Amniotic epithelial cell (primary cell): ENCODE results near the gene PRDM16.

Source experiments
- DNase-seq: peaks from one replicate; pipeline ENCODE4 v3.0.0-alpha.2; 2010; ENCODE audit warnings: low read depth

The PRDM16 gene

GRCh38 chr1:3475839-3476573, 407.0 kb downstream of the PRDM16 start:
- DNase-seq: no peak

DNA sequence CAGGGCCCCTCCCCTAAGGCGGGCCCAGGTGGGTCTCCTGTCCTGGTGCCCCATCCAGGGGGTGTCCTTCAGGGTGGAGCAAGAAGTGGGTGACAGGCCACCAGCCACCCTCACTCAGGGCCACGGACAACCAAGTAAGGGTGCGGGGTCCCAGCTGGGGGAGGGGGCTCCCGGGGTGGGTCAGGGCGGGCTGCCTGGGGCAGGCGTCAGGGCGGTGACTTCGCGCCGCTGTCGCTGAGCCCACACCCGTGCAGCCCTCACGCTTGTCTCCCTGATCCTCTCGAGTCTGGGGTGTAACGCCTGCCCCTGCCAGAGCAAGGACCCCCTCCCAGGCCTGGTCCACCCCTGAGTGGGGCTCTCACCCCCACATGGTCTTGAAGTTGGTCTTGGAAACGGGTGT, 407.7 kb downstream of the PRDM16 start:
- DNase-seq: no peak

DNA sequence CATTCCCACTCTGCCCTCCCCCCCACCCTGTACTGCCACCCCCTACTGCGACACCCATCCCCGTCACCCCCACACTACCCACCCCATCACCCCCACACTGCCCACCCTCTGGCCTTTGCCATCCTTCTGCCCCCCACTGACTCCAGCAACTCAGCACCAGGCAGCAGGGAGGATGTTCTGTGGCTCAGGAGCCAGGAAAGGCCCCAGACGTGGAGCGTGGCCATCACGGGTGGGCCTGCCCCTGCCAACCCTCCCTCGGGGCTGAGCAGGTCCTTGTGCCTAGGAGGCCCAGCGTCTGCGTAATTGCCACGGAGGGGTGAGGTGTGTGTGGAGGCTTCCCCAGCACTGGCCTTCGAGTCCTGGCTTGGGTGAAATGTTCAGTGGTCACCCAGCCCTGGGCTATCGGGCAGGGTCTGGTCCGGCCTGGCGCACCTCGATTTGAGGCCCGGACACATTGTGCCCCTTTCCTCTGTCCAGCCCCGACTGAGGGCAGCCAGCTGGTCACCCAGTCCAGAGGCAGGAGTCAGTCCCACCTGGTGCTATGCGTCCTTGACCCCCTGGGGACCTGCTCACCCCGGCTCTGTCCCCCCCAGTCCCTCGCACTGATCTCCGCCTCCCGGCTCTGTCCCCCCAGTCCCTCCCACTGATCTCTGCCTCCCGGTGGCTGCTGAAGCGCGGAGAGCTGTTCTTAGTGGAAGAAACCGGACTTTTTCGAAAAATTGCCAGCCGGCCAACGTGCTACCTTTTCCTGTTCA, 408.4 kb downstream of the PRDM16 start:
- DNase-seq: no peak

DNA sequence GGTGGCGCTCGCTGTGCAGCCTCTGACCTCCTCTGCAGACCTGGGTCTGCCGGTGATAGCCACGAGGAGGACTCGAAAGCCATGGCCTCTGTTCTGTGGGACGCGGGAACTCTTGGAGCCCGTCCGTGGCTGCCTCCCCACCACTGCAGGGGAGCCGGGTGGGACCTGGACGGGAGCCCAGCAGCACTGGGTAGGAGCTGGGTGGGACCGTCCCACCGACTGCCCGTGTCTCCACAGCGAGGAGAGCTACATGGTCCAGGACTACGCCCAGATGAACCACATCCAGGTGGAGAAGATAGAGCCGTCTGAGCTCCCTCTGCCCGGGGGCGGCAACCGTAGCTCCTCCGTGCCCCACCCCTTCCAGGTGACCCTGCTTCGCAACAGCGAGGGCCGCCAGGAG, 409.2 kb downstream of the PRDM16 start:
- no peak for DNase-seq

- DNase-seq: no peak
These were observed 410.7 kb downstream of the PRDM16 start for GRCh38 chr1:3479511-3480368.

- DNase-seq: no peak
These were observed 411.3 kb downstream of the PRDM16 start for GRCh38 chr1:3480369-3480719.

- DNase-seq: no peak
These were observed 412.0 kb downstream of the PRDM16 start for GRCh38 chr1:3481046-3481445.

DNA sequence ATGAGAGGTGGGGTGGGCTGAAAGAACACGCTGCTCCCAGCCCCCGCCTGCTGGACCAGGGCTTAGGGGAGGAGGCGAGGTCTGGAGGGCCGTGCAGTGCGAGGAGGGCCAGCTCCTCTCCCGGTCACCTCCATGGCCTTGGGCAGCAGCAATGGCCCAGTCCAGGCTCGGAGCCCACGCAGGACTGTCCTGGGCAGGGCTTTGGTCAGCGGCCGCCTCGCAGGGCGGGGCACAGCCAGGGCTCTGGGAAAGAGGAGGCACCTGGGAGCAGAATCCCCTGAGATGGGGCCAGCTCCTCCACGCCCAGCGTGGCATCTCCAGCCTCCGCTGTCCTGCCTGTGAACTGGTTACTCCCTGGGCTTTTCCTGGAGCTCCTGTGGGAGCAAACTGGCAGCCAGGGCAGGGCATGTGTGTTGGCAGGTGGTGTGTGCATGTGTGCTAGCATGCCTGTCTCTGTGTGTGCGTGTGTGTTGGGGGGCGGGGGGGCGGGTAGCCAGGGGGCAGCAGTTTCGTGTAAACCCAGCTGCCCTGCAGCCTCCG, 412.9 kb downstream of the PRDM16 start:
- DNase-seq: no peak

DNA sequence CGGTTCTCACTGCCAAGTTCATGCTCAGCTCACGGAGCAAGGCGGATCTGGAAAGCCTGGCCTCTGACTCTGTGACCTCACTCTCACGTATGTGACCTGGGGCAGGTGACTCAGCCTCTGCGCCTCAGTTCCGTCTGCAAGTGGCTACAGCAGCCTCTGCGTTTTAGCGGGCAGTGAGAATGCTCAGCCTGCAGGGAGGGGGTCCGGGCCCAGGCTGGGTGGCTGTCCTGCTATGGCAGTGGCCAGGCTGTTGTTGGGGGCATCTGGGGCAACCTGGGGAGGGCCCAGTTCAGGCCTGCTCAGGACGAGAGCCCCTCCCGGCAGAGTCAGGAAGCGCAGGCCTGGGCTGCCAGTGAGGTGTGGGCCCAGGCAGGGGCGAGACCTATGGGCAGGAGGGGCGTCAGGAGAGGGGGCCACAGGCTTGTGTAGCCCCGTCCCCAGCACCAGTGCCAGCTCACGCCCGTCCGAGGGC, 413.4 kb downstream of the PRDM16 start:
- no peak for DNase-seq

DNA sequence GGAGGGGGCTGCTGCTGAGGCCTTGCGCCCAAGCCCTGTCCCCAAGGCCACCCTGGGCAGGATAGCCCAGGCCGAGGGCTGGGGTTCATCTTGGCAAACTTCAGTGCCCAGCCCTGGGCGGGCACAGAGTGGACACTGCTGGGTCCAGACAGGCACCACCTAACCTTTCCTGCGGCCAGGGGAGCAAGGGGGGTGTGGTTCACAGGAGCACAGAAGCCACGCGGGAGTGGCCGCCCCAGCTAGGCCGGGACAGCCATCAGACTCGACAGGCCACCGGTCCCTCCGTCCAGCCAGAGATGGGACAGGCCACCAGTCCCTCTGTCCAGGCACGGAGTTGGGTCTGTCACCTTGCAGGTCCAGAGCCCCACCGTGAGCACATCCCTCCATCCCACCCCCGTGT, 414.4 kb downstream of the PRDM16 start:
- DNase-seq: no peak

- DNase-seq: peak; percentile 5
These were observed 414.9 kb downstream of the PRDM16 start for GRCh38 chr1:3483801-3484444.

GRCh38 chr1:3485016-3485415, 416.0 kb downstream of the PRDM16 start:
- no peak for DNase-seq
